Endothelial cell of umbilical vein (primary cell): Measurements from ENCODE around the gene TPGS2.

Experiments used
- CTCF ChIP-seq, 2 donors: IDR thresholded peaks; 1 replicate in 1 of 2; 2 replicates in 1 of 2; pipeline ENCODE4 v1.5.1; 2011; ENCODE audit warnings: low read length in 2 of 2, mild to moderate bottlenecking in 2 of 2, moderate library complexity in 2 of 2, control low read depth in 1 of 2, inconsistent platforms in 1 of 2, low read depth in 1 of 2; ENCODE audit not compliant: insufficient read depth in 1 of 2; ENCODE audit errors: extremely low read depth in 1 of 2
- EZH2 ChIP-seq: IDR thresholded peaks from 2 replicates; pipeline ENCODE4 v1.6.1; 2012; ENCODE audit warnings: borderline replicate concordance, low read depth, mild to moderate bottlenecking, moderate library complexity, low read length, inconsistent platforms; ENCODE audit not compliant: severe bottlenecking
- POLR2AphosphoS5 ChIP-seq: IDR thresholded peaks from 2 replicates; pipeline ENCODE4 v1.6.1; 2012; ENCODE audit warnings: low read depth, mild to moderate bottlenecking, control low read depth, low read length, moderate library complexity; ENCODE audit not compliant: insufficient read depth

- TF ChIP-seq EZH2 (no peak), CTCF (IDR thresholded peaks at IDR 0.05; ENCODE audit: extremely low read depth in 1 of 2, insufficient read depth in 1 of 2, low read depth in 1 of 2, low read length in 2 of 2) (no peak), POLR2AphosphoS5 (no peak)
These were observed 758 bp upstream of the TPGS2 start for GRCh38 chr18:36829362-36830157.
